Liver (tissue), 3 donors: Measurements from ENCODE around the gene PDCD7.

Experiments
- JUND ChIP-seq, 2 donors: IDR thresholded peaks; 2 replicates each; pipeline ENCODE4 v1.6.1; 2016; ENCODE audit warnings: antibody characterized with exemption in 2 of 2
- SP1 ChIP-seq: IDR thresholded peaks from 2 replicates; pipeline ENCODE4 v1.6.1; 2018; ENCODE audit warnings: antibody characterized with exemption, mild to moderate bottlenecking
- TAF1 ChIP-seq: conservative IDR thresholded peaks from 2 replicates; pipeline ENCODE4 v1.6.1; 2016; ENCODE audit warnings: antibody characterized with exemption, mild to moderate bottlenecking
- YY1 ChIP-seq: IDR thresholded peaks from 2 replicates; pipeline ENCODE4 v1.6.1; 2016; ENCODE audit warnings: antibody characterized with exemption, mild to moderate bottlenecking
- TF ChIP-seq, protein P1 (sequence below): fragments of 150-350 bp; IDR thresholded peaks from 2 replicates; pipeline ENCODE4 v1.5.1; 2017; ENCODE audit warnings: improper control_type of control experiment, low read depth, low read length; ENCODE audit not compliant: missing input control
- TF ChIP-seq, protein P2 (sequence below): IDR thresholded peaks from 2 replicates; pipeline ENCODE4 v1.6.1; 2016; ENCODE audit warnings: antibody characterized with exemption
- TF ChIP-seq, protein P3 (sequence below): IDR thresholded peaks from 2 replicates; pipeline ENCODE4 v1.6.1; 2016; ENCODE audit warnings: antibody characterized with exemption, mild to moderate bottlenecking
- donor health status: healthy.
- donor health status: healthy.

DNA sequence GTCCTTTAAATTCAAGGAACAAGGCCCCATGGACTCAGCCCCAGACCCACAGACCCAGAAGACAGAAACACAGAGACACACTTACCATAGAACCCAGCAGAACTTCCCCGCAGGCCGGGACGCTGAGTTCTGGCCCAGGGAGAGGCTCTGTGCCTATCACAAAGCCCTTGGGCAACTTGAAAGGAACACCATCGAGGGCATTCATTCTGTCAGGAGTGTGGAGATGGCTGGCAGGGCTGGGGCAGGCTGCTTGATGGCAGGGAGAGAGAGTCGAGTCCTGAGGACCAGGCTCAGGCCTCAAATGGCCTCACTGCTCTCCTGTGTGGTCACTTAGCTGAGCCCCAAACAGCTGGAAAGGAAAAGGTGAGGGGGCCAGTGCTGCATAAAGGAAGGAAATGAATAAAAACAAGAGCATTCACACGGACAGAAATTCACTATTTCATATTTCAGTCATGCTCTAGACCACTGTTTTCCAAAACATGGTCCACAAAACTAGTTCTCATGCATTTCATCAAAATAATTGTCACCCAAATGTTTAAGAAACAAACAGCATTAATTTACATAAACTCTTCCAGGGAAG is 27.5 kb downstream of the PDCD7 start:
- TF ChIP-seq, protein P1, sequence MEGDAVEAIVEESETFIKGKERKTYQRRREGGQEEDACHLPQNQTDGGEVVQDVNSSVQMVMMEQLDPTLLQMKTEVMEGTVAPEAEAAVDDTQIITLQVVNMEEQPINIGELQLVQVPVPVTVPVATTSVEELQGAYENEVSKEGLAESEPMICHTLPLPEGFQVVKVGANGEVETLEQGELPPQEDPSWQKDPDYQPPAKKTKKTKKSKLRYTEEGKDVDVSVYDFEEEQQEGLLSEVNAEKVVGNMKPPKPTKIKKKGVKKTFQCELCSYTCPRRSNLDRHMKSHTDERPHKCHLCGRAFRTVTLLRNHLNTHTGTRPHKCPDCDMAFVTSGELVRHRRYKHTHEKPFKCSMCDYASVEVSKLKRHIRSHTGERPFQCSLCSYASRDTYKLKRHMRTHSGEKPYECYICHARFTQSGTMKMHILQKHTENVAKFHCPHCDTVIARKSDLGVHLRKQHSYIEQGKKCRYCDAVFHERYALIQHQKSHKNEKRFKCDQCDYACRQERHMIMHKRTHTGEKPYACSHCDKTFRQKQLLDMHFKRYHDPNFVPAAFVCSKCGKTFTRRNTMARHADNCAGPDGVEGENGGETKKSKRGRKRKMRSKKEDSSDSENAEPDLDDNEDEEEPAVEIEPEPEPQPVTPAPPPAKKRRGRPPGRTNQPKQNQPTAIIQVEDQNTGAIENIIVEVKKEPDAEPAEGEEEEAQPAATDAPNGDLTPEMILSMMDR: no peak
- TF ChIP-seq JUND (IDR thresholded peaks at IDR 0.05): no peak
- TF ChIP-seq, protein P2, sequence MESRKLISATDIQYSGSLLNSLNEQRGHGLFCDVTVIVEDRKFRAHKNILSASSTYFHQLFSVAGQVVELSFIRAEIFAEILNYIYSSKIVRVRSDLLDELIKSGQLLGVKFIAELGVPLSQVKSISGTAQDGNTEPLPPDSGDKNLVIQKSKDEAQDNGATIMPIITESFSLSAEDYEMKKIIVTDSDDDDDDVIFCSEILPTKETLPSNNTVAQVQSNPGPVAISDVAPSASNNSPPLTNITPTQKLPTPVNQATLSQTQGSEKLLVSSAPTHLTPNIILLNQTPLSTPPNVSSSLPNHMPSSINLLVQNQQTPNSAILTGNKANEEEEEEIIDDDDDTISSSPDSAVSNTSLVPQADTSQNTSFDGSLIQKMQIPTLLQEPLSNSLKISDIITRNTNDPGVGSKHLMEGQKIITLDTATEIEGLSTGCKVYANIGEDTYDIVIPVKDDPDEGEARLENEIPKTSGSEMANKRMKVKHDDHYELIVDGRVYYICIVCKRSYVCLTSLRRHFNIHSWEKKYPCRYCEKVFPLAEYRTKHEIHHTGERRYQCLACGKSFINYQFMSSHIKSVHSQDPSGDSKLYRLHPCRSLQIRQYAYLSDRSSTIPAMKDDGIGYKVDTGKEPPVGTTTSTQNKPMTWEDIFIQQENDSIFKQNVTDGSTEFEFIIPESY: no peak
- no peak for TF ChIP-seq TAF1
- no peak for TF ChIP-seq SP1
- TF ChIP-seq, protein P3, sequence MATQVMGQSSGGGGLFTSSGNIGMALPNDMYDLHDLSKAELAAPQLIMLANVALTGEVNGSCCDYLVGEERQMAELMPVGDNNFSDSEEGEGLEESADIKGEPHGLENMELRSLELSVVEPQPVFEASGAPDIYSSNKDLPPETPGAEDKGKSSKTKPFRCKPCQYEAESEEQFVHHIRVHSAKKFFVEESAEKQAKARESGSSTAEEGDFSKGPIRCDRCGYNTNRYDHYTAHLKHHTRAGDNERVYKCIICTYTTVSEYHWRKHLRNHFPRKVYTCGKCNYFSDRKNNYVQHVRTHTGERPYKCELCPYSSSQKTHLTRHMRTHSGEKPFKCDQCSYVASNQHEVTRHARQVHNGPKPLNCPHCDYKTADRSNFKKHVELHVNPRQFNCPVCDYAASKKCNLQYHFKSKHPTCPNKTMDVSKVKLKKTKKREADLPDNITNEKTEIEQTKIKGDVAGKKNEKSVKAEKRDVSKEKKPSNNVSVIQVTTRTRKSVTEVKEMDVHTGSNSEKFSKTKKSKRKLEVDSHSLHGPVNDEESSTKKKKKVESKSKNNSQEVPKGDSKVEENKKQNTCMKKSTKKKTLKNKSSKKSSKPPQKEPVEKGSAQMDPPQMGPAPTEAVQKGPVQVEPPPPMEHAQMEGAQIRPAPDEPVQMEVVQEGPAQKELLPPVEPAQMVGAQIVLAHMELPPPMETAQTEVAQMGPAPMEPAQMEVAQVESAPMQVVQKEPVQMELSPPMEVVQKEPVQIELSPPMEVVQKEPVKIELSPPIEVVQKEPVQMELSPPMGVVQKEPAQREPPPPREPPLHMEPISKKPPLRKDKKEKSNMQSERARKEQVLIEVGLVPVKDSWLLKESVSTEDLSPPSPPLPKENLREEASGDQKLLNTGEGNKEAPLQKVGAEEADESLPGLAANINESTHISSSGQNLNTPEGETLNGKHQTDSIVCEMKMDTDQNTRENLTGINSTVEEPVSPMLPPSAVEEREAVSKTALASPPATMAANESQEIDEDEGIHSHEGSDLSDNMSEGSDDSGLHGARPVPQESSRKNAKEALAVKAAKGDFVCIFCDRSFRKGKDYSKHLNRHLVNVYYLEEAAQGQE: no peak
- TF ChIP-seq YY1: no peak
